K562 (cell line): ENCODE data around the gene SYNE1. TPM values are rescaled to one million over a fixed set of nuclear protein-coding genes. Genes with fewer than 3 reads are reported as not detected.

Source experiments
- ATAC-seq: fragments of 200-7000 bp; cut with Tn5 transposase; 3 replicates; pipeline ENCODE4 v1.9.1; 2020; ENCODE audit warnings: moderate library complexity
- BruUV-seq: library from RNA; stranded (reverse); fragments of 400-500 nt; replicated peaks from 2 replicates; lab custom pipeline; 2021; lab: Mats Ljungman, UMichigan
- CTCF ChIA-PET: fragments of 300-600 bp; formaldehyde crosslinking; extraction: SDS; loops from one replicate; lab custom pipeline; 2021; ENCODE audit warnings: low intra/inter-chr PET ratio; lab: Yijun Ruan, JAX
- POLR2A ChIA-PET: fragments of 300-600, 350-650 bp; sonication (Branson Sonifier 250); formaldehyde crosslinking; extraction: SDS; loops from one replicate; lab custom pipeline; 2021; ENCODE audit warnings: antibody characterized with exemption, inconsistent platforms; lab: Yijun Ruan, JAX
- DNase-seq, 4 experiments: peaks; one replicate each; pipeline versions ENCODE4 v3.0.0 to v3.0.0-alpha.2; 2011 to 2018; ENCODE audit warnings: low spot score in 3 of 4, mixed read lengths in 3 of 4; ENCODE audit errors: extremely low read depth in 1 of 4
- FAIRE-seq: peaks from 2 replicates; lab custom pipeline; 2011; peaks lifted over from hg19 to GRCh38; lab: Jason Lieb, UNC
- H2AFZ ChIP-seq: 2 replicates; pipeline ENCODE4 v1.6.0; 2011; ENCODE audit warnings: low read depth, low read length, control low read depth, inconsistent platforms
- H3K27ac ChIP-seq: fragments of 200-600 bp; 3 replicates; pipeline ENCODE4 v1.8.0; 2011; ENCODE audit warnings: low read depth, mild to moderate bottlenecking, control low read depth, inconsistent platforms, low read length, moderate library complexity, mixed read lengths; ENCODE audit errors: extremely low read depth
- H3K27me3 ChIP-seq, 2 experiments: fragments of 300-600 bp in 1 of 2; 2 replicates in 1 of 2; 3 replicates in 1 of 2; pipeline versions ENCODE4 v1.6.0 to v1.8.0; 2011; ENCODE audit warnings: inconsistent platforms in 2 of 2, low read length in 2 of 2, mild to moderate bottlenecking in 1 of 2, mixed read lengths in 1 of 2, moderate library complexity in 1 of 2; ENCODE audit not compliant: control insufficient read depth in 2 of 2, insufficient read depth in 2 of 2
- H3K36me3 ChIP-seq: fragments of 300-600 bp; 3 replicates; pipeline ENCODE4 v1.8.0; 2011; ENCODE audit warnings: mild to moderate bottlenecking, low read length, inconsistent platforms; ENCODE audit not compliant: control insufficient read depth, insufficient read depth
- H3K4me1 ChIP-seq, 2 experiments: fragments of 200-600 bp in 1 of 2; replicated peaks in 1 of 2; 2 replicates in 1 of 2; 3 replicates in 1 of 2; pipeline versions ENCODE4 v1.5.1 to v1.8.0; 2011; ENCODE audit warnings: inconsistent platforms in 2 of 2, low read length in 2 of 2, mild to moderate bottlenecking in 1 of 2, mixed read lengths in 1 of 2, moderate library complexity in 1 of 2; ENCODE audit not compliant: control insufficient read depth in 2 of 2, insufficient read depth in 2 of 2
- H3K4me2 ChIP-seq: 2 replicates; pipeline ENCODE4 v1.6.1; 2011; ENCODE audit warnings: low read length, control low read depth, inconsistent platforms, mixed read lengths; ENCODE audit not compliant: insufficient read depth
- H3K4me3 ChIP-seq: fragments of 200-600 bp; sonication (generic), shearing (Covaris generic); 2 replicates; pipeline ENCODE4 v1.5.1; 2016; ENCODE audit warnings: control low read depth, inconsistent platforms
- H3K79me2 ChIP-seq: fragments of 200-600 bp; 3 replicates; pipeline ENCODE4 v1.8.0; 2011; ENCODE audit warnings: low read length, inconsistent platforms; ENCODE audit not compliant: control insufficient read depth, insufficient read depth
- H3K9ac ChIP-seq, 2 experiments: 2 replicates each; pipeline versions ENCODE4 v1.6.0 to v1.6.1; 2011; ENCODE audit warnings: low read depth in 2 of 2, low read length in 2 of 2, control low read depth in 1 of 2, inconsistent platforms in 1 of 2, mild to moderate bottlenecking in 1 of 2, mixed read lengths in 1 of 2; ENCODE audit not compliant: insufficient read depth in 1 of 2
- H3K9me1 ChIP-seq: one replicate; pipeline ENCODE4 v1.6.0; 2011; ENCODE audit warnings: inconsistent platforms, mild to moderate bottlenecking, low read length, moderate library complexity; ENCODE audit not compliant: control insufficient read depth, insufficient read depth
- H3K9me3 ChIP-seq: replicated peaks from 2 replicates; pipeline ENCODE4 v1.5.1; 2011; ENCODE audit warnings: low read depth, low read length, inconsistent platforms; ENCODE audit not compliant: control insufficient read depth, insufficient read depth
- H4K20me1 ChIP-seq: replicated peaks from 2 replicates; pipeline ENCODE4 v1.6.1; 2011; ENCODE audit warnings: low read length, inconsistent platforms, mixed read lengths; ENCODE audit not compliant: control insufficient read depth, insufficient read depth
- PTRF ChIP-seq: fragments of 450-650 bp; IDR thresholded peaks from 2 replicates; pipeline ENCODE4 v1.6.1; 2016; ENCODE audit warnings: mild to moderate bottlenecking, missing genetic modification characterization, missing compliant biosample characterization
- ZNF23 ChIP-seq: fragments of 250-450 bp; sonication (Bioruptor Pico); IDR thresholded peaks from 2 replicates; pipeline ENCODE4 v1.4.0; 2020; ENCODE audit warnings: mild to moderate bottlenecking
- ZNF518B ChIP-seq: fragments of 250-450 bp; sonication (Bioruptor Pico); IDR thresholded peaks from 2 replicates; pipeline ENCODE4 v1.5.0; 2021; ENCODE audit warnings: mild to moderate bottlenecking, moderate library complexity
- WGBS: fragments of 100-300 bp; shearing (Covaris generic); methylation state at CpG from one replicate; pipeline ENCODE4 v1.1.6; 2016; ENCODE audit warnings: low coverage, mixed read lengths; ENCODE audit not compliant: insufficient coverage; ENCODE audit errors: missing lambda C conversion rate; 5-methylcytosine and 5-hydroxymethylcytosine counted together
- in situ Hi-C: fragments of 300-500 bp; cut with MboI; formaldehyde crosslinking; loops from 4 replicates; pipeline ENCODE4 v1.15.0; 2018; ENCODE audit warnings: inconsistent platforms, mixed read lengths
- intact Hi-C: fragments of 100-400 bp; cut with micrococcal nuclease; formaldehyde crosslinking; loops from 2 replicates; pipeline ENCODE4 v1.14.2; 2022
- polyA plus RNA-seq, 8 experiments: library from polyadenylated mRNA; depleted of rRNA in 4 of 8; stranded (reverse) in 5 of 8; unstranded in 3 of 8; fragments of >200 nt; fragmentation: Nextera tagmentation in 2 of 8; fragmentation: Illumina TruSeq in 1 of 8; extraction: Ambion mirVana in 2 of 8; extraction: Trizol in 1 of 8; gene quantifications; 2 replicates each; pipeline versions ENCODE4 v1.2.1 to v1.2.3, GENCODE V29; 2011 to 2014; ENCODE audit warnings: inconsistent platforms in 1 of 8, missing spikeins in 1 of 8
- total RNA-seq, 7 experiments: library from RNA; depleted of rRNA in 6 of 7; stranded (reverse); fragments of >200 nt in 6 of 7; fragmentation: Illumina TruSeq in 2 of 7; extraction: Trizol in 2 of 7; gene quantifications; 2 replicates each; pipeline versions ENCODE4 v1.2.1 to v1.2.3, GENCODE V29; 2011 to 2021; ENCODE audit warnings: low replicate concordance in 1 of 7

The SYNE1 gene
- total and polyA plus RNA-seq, 9 of the 15 experiments (the other 6 are each of a cell fraction or from before 2014, with no cell fraction given), result under 0.01 to 0.42 (median 0.08) TPM; not detected in 1

DNA sequence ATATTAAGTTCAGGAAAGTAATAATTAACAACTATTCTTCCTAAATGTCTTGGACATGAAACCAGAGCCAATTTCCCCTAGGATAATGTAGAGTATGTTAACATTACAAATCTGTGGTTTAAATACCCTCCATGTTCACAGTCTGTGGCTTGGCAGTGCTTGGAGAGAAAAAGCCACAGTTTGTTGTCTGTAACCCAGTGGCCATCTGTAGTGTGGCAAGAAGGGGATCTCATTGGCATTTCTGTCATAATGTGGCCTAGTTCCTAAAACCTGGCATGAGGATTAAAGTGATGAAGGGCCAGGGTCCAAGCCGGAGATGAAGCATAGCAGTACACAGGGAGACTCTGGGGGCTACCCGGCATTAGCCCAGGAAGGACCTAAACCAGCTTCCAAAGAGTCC is 31.2 kb downstream of the SYNE1 start:
- H3K4me3 ChIP-seq, result no peak overlapping the region
- H3K27ac ChIP-seq, result no peak overlapping the region
- POLR2A ChIA-PET, result no interaction called here
- WGBS, result 0% methylated on average over 2 of the region's 2 CpGs
- no peaks in the 10 kb centered on the region for H3K9me3 ChIP-seq
- ATAC-seq, result no peak
- H3K9me1 ChIP-seq, result no peaks in the 10 kb centered on the region
- in situ Hi-C loops (no loop called here), intact Hi-C loops (no loop called here)
- no peaks in the 10 kb centered on the region for H3K27me3 ChIP-seq
- H3K79me2 ChIP-seq, result no peaks in the 10 kb centered on the region
- no peak overlapping the region for H3K9ac ChIP-seq
- no peak overlapping the region for H3K4me2 ChIP-seq
- FAIRE-seq, result no peak
- no peak for DNase-seq
- no peak for TF ChIP-seq ZNF23 (CRISPR knock-in tag)
- TF ChIP-seq, all 486 proteins: peak for 0
- H3K4me1 ChIP-seq, result no peaks in the 10 kb centered on the region
- no peaks in the 10 kb centered on the region for H3K36me3 ChIP-seq
- no TSS peak for BruUV-seq
- H2AFZ ChIP-seq, result no peak overlapping the region
- CTCF ChIA-PET, result no interaction called here
- no peaks in the 10 kb centered on the region for H4K20me1 ChIP-seq

DNA sequence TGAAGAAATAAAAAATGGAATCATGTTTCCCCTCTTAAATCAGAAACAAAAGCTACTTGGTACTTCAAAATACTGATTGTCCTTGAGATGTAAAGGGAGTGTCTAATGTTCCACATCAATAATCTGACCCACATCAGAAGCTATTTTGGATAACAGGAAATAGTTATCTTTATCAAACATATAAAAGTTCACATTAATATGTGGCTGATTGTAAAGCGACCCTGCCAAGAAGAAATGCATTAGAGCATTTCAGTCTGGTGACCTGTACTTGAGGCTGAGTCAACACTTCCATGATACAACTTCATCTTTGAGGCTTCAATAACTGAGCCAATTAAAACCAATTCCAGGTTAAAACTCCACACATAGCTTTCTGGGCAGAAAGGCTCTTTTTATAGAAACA is 31.8 kb downstream of the SYNE1 start:
- no peak for DNase-seq
- Histone ChIP-seq H3K27me3 (no peaks in the 10 kb centered on the region), H3K9me1 (no peaks in the 10 kb centered on the region), H3K9ac (no peak overlapping the region), H3K4me1 (no peaks in the 10 kb centered on the region), H3K4me3 (no peak overlapping the region), H3K9me3 (no peaks in the 10 kb centered on the region), H2AFZ (no peak overlapping the region), H3K79me2 (no peaks in the 10 kb centered on the region), H3K36me3 (no peaks in the 10 kb centered on the region), H3K4me2 (no peak overlapping the region), H3K27ac (no peak overlapping the region), H4K20me1 (no peaks in the 10 kb centered on the region)
- no peak for ATAC-seq
- intact Hi-C loops (no loop called here), in situ Hi-C loops (no loop called here)
- ChIA-PET POLR2A (no interaction called here), CTCF (no interaction called here)
- 0% methylated on average over 1 of the region's 1 CpG for WGBS
- no peak for FAIRE-seq
- BruUV-seq, result no TSS peak
- TF ChIP-seq ZNF518B, result no peak
- no peak for TF ChIP-seq PTRF (tag)
